ENCODE results near the gene NAV1.

NAV1 gene

DNA sequence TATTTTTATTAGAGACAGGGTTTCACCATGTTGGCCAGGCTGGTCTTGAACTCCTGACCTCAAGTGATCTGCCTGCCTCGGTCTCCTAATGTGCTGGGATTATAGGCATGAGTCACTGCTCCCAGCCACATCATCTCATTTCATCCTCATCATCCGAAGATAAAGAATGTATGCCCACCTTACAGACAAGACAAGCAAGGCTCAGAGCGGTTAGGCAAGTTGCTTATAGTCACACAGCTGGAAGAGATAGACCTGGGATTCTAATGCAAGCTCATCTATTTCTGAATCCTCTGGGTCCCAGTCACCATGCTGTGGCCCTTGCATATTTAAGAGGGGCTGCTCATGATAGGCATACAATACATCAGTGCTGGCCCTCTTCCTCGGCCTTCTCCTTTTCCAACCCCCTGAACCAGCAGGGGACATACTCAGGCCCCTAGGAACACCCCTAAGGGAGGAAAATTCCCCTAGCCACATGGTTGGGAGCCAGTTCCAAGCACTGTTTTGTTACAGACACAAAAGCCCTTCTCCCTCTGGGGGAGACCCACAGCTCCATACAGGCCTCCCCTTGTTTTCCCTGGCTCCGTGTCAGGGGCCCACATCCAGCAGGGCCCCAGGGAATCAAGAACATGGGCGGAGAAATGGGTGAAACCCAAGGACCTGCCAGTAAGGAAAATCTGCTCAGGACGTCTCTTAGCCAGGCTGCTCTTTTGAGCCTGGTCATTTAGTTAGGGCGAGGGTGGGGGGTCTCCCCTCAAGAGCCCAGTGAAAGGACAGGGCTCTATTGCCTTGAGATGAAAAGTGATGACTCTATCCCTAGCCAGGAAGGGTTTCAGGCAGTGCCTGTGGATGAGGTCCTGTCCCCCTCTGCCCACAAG, 38.9 kb upstream of the NAV1 start:
- Mint-ChIP-seq H3K9me3 (ENCODE audit: low read depth) (no peaks in the 10 kb centered on the region), H3K4me3 (no peak overlapping the region), H3K36me3 (no peaks in the 10 kb centered on the region)

DNA sequence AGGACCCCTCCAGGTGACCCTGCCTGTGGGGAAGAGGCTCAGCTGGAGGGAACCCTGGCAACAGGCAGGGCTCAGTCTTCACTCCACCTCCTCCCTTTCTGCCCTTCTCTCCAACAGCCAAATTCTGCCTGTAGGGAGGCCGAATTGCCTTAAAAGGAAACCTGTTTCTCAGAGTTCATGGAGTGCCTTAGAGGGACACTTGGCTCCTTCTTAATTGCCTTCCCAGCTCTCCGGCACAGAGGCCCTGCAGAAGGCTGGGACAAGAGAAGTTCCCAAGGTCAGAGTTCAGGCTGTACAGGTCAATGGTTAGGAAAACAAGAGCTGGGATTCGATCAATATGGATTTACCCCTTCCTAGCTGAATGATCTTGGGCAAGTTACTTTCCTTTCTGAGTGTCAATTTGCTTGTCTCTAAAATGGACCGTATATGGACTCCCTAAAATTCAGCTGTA, 38.2 kb upstream of the NAV1 start:
- no peak overlapping the region for H3K4me3 Mint-ChIP-seq
- no peaks in the 10 kb centered on the region for H3K36me3 Mint-ChIP-seq
- H3K27me3 Mint-ChIP-seq: no peaks in the 10 kb centered on the region
- H3K27ac Mint-ChIP-seq: no peak overlapping the region
- no peaks in the 10 kb centered on the region for H3K9me3 Mint-ChIP-seq (ENCODE audit: low read depth)
- peaks cover 24% of the 10 kb centered on the region for H3K4me1 Mint-ChIP-seq (ENCODE audit: low read depth)

More for the DNA sequence above, 38.9 kb upstream of the NAV1 start:
- H3K27ac Mint-ChIP-seq: no peak overlapping the region
- no peaks in the 10 kb centered on the region for H3K27me3 Mint-ChIP-seq
- H3K4me1 Mint-ChIP-seq (ENCODE audit: low read depth): peaks cover 17% of the 10 kb centered on the region

DNA sequence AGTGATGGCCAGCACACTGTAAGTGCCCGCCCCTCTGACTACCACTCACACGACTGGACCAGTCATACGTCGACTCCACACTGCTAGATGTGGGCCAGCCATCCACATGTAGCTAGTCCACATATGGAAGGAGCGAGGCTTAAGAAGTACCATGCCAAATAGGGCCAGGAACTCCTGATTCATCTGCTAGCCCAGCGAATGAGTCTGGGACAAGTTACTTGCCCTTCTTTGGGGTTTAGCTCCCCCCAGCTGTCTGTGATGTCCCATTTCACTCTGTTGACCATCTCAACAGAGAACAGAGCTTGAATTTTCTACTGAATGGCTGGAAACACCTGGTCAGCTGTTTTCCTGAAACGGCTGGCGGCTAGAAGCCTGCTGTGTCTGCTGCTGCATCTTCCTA, 37.8 kb upstream of the NAV1 start:
- H3K9me3 Mint-ChIP-seq (ENCODE audit: low read depth): no peaks in the 10 kb centered on the region
- no peaks in the 10 kb centered on the region for H3K36me3 Mint-ChIP-seq
- peaks cover 28% of the 10 kb centered on the region for H3K4me1 Mint-ChIP-seq (ENCODE audit: low read depth)
- H3K4me3 Mint-ChIP-seq: no peak overlapping the region
- H3K27me3 Mint-ChIP-seq: no peaks in the 10 kb centered on the region
- H3K27ac Mint-ChIP-seq: no peak overlapping the region

DNA sequence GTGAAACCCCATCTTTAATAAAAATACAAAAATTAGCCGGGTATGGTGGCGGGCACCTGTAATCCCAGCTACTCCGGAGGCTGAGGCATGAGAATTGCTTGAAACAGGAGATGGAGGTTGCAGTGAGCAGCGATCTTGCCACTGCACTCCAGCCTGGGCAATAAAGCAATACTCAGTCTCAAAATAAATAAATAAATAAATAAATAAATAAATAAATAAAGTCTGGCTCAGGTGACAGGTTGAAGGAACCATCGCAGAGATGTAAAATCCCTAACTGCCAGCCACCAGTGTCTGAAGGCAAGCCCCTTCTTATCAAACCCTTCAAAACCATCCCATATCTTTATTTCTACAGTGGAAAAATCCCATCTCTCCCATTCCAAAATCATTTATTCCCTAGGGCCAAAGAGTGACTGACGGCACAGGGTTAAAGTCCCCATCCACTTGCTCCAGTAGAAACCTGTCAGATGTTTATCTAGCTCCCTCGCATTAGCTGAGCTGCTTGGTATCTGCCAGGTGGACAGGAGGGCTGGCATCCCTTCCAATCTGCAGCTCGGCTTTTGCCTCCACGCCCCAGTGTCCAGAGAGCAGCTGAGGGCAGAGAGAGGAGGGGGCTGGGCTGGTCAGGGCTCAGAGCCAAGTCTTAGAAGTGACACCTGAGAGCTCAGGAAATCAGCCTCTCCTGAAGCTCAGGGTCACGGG, 37.0 kb upstream of the NAV1 start:
- H3K4me1 Mint-ChIP-seq (ENCODE audit: low read depth): peaks cover 33% of the 10 kb centered on the region

DNA sequence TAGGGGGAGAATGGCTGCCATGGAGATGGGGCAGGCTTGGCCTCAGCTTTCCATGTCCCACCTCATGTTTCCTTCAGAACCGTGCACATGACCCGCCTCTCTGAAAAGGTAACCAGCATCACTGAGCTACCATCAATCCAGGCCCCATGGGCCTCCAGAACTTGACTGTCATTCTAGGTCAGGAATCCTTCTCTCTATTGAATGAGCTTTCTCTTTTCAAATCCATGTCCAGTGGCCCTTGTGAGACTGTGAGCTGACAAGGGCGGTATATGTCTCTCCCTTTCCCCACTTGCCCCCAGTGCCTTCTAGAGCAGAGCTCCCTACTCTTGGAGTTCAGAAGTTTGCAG, 36.4 kb upstream of the NAV1 start:
- no peaks in the 10 kb centered on the region for H3K27me3 Mint-ChIP-seq
- H3K36me3 Mint-ChIP-seq: no peaks in the 10 kb centered on the region
- no peak overlapping the region for H3K27ac Mint-ChIP-seq
- no peak overlapping the region for H3K4me3 Mint-ChIP-seq
- no peaks in the 10 kb centered on the region for H3K9me3 Mint-ChIP-seq (ENCODE audit: low read depth)
- peaks cover 35% of the 10 kb centered on the region for H3K4me1 Mint-ChIP-seq (ENCODE audit: low read depth)

More for the DNA sequence above, 37.0 kb upstream of the NAV1 start:
- no peak overlapping the region for H3K27ac Mint-ChIP-seq
- no peaks in the 10 kb centered on the region for H3K9me3 Mint-ChIP-seq (ENCODE audit: low read depth)
- H3K4me3 Mint-ChIP-seq: no peak overlapping the region
- no peaks in the 10 kb centered on the region for H3K36me3 Mint-ChIP-seq
- H3K27me3 Mint-ChIP-seq: no peaks in the 10 kb centered on the region

DNA sequence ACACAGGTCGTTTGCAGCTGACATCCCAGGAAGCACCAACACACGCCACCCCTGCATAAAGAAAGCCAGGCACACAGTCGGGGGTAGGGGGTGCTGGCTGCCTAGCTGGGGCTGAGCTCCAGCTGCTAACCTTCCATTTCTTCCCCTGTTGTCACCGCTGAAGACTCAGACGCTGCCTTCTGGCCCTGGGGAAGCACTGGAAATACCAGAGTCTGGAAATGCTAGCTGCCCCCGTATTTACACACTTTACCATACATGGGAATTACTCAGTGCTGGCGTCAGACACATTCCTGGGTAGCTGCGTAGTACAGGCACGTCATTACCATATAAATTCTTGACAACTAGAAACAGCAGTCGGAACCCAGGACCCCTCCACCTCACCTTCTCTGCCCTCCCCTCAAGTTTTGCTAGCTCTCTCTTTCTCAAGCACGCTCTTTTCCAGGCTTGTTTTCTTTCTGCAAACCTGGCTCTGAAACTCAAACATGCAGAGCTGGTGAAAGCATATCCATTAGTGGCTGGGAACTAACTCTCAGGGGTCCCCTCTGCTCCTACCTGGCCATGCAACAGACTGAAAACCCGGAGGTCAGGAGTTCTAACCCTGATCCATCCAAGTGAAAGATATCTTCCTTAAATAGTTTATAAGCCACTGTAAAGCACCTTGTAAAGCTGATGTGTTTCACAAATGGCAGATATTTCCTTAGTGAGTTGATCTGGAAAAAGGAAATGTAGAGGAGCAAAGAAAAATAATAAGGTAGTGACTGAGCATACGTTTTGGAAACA, 35.3 kb upstream of the NAV1 start:
- Mint-ChIP-seq H3K27ac (no peak overlapping the region), H3K4me3 (no peak overlapping the region), H3K9me3 (ENCODE audit: low read depth) (no peaks in the 10 kb centered on the region), H3K36me3 (no peaks in the 10 kb centered on the region), H3K4me1 (ENCODE audit: low read depth) (peaks cover 42% of the 10 kb centered on the region), H3K27me3 (no peaks in the 10 kb centered on the region)

DNA sequence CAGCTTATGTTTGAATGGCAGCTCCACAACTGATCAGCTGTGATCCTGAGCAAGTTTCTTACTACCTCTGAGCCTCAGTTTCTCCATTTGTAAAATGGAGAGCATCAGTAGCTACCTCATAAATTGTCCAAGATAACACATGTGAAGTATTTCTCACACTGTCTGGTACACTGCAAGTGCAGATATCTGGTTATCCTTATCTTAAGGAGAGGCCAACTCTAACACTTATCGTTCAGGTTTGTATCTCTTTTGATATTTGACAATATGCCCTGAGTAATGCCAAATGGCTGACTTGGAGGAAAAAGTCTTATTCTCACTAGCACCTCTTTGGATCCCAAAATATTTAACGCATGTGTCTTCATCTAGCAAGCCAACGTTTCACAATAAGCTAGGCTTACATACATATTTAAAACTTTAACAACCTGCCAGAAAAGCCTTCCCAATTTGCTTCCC, 34.7 kb upstream of the NAV1 start:
- no peak overlapping the region for H3K4me3 Mint-ChIP-seq
- H3K36me3 Mint-ChIP-seq: no peaks in the 10 kb centered on the region
- H3K4me1 Mint-ChIP-seq (ENCODE audit: low read depth): peaks cover 46% of the 10 kb centered on the region
- H3K27me3 Mint-ChIP-seq: no peaks in the 10 kb centered on the region
- no peak overlapping the region for H3K27ac Mint-ChIP-seq
- H3K9me3 Mint-ChIP-seq (ENCODE audit: low read depth): no peaks in the 10 kb centered on the region

DNA sequence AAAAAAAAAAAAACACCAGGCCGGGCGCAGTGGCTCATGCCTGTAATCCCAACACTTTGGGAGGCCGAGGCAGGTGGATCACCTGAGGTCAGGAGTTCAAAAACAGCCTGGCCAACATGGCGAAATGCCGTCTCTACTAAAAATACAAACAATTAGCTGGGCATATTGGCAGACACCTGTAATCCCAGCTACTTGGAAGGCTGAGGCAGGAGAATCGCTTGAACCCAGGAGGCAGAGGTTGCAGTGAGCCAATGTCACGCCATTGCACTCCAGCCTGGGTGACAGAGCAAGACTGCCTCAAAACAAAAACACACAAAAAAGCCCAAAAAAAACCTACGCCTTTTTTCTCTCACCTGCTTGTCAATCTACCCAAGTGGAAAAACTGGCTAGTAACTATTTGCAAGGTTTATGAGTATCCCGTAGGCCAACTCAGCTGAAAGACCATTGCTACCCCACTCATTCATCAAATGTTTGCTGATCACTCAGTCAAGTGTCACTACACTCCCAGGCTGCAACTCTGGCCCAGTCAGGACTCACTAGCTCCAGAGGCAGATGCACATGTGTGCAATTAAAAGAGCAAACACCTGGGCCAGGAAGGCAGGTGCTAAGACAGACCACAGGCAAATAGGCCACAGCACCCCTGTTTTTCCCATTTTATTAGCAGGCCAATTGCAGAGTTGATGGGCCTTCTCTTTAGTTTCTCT, 34.0 kb upstream of the NAV1 start:
- H3K4me1 Mint-ChIP-seq (ENCODE audit: low read depth): peaks cover 49% of the 10 kb centered on the region

DNA sequence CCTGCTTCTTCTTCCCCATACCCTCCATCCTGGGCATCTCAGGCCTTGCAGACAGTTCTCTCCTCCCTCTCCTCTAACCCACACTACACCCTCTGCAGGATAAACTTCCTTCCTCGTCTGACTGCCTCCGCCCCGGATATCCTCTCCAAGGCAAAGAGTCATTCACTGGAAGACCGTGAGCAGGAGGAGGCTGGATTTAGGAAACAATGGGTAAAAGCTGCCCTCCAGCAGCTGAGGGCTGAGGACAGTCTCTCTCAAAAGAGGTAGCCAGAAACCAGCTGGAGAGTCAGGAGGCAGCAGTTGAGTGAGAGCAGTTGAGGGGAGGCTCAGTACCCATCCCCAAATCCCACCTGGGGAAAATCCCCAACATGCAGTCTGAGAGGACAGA, 33.4 kb upstream of the NAV1 start:
- Mint-ChIP-seq H3K27ac (no peak overlapping the region), H3K4me1 (ENCODE audit: low read depth) (peaks cover 49% of the 10 kb centered on the region), H3K36me3 (no peaks in the 10 kb centered on the region), H3K27me3 (no peaks in the 10 kb centered on the region), H3K4me3 (peak overlapping the region; percentile 93), H3K9me3 (ENCODE audit: low read depth) (no peaks in the 10 kb centered on the region)

More for the DNA sequence above, 34.0 kb upstream of the NAV1 start:
- no peak overlapping the region for H3K27ac Mint-ChIP-seq
- peak overlapping the region; percentile 93 for H3K4me3 Mint-ChIP-seq
- H3K27me3 Mint-ChIP-seq: no peaks in the 10 kb centered on the region
- H3K36me3 Mint-ChIP-seq: no peaks in the 10 kb centered on the region
- H3K9me3 Mint-ChIP-seq (ENCODE audit: low read depth): no peaks in the 10 kb centered on the region

DNA sequence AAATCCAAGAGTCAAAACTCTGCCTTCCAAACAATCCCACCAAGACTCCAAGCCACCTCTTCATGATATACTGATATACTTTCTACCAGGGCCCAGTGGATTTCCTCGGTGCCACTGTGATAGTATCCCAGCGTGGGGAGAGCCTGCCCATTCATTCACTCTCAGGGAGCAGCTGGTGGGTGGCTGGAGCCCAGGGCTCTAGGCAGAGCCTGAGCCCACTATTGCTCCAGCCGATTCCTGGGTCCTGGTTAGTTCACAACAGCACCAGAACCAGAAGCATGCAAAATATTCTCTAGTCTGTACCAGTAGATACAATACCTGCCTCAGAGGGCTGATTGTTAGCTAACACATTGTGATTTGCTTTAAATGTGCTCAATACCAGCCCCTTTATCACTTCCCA, 32.8 kb upstream of the NAV1 start:
- H3K4me3 Mint-ChIP-seq: peak overlapping the region; percentile 93
- H3K4me1 Mint-ChIP-seq (ENCODE audit: low read depth): peaks cover 49% of the 10 kb centered on the region

DNA sequence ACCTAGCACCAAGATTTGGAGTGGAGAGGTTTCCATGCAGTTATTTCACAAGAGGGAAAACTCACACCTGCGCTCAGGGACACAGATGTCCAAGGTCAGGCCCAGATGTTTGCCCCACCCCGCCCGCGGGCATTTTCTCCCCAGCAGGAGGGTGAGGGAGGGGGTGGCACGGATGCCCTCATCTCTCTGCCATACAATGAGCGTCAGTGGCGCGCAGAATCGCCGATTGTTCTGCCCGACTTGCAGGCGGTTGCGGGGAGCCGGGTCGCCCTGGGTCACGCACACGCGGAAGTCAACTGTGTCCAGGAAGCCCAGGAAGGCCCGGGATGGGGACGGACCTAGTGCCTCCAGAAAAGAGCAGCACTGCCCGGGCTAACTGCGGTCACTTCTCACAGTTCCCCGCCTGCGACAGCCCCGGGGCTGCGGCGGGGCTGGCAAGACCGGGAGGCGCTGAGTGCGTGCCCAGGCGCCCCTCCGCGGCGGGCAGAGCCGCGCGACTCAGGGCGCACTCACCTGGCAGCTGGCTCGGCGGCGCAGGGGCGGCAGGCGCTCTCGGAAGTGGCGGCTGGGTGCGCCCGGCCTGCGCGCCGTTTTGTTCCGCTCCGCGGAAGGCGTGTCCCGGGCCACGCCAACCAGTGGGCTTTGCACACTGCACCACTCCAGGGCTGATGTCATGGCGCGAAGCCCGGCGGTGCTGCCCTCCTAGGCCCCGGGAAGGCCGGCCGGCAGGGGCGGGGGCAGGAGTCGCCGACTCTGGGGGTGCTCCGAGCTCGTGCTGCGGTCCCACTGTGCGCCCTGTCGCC, 32.2 kb upstream of the NAV1 start, which contains the start of gene CSRP1:
TSS of gene CSRP1 (minus strand) at position 567 of the 803 bp plus-strand sequence. CDS start 10,820 bp downstream, outside the sequence.
- Mint-ChIP-seq H3K4me1 (ENCODE audit: low read depth) (peaks cover 49% of the 10 kb centered on the region), H3K9me3 (ENCODE audit: low read depth) (no peaks in the 10 kb centered on the region), H3K27ac (peak within 1 kb of the TSS; percentile 91), H3K4me3 (peak within 1 kb of the TSS; percentile 93), H3K27me3 (no peaks in the 10 kb centered on the region), H3K36me3 (no peaks in the 10 kb centered on the region)

More for the DNA sequence above, 32.8 kb upstream of the NAV1 start:
- Mint-ChIP-seq H3K27ac (peak overlapping the region; percentile 82), H3K36me3 (no peaks in the 10 kb centered on the region), H3K27me3 (no peaks in the 10 kb centered on the region), H3K9me3 (ENCODE audit: low read depth) (no peaks in the 10 kb centered on the region)

DNA sequence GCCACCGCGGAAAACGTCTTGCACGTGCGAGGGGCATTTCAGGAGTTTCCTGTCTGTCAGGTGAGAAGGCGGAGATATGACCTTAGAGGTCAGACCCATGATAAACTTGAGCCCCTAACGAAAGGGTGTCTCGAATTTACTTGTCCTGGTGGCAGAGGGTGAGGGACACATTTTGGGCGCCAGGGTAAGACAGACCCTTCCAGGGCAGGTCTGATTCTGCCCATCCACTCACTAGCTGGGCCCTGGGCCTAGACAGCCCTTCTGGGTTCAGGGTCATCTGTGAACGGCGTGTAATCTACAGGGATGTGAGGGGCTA, 31.6 kb upstream of the NAV1 start:
- Mint-ChIP-seq H3K4me3 (peak overlapping the region; percentile 88), H3K27ac (peak overlapping the region; percentile 91), H3K27me3 (no peaks in the 10 kb centered on the region), H3K36me3 (no peaks in the 10 kb centered on the region), H3K4me1 (ENCODE audit: low read depth) (peaks cover 48% of the 10 kb centered on the region), H3K9me3 (ENCODE audit: low read depth) (no peaks in the 10 kb centered on the region)

DNA sequence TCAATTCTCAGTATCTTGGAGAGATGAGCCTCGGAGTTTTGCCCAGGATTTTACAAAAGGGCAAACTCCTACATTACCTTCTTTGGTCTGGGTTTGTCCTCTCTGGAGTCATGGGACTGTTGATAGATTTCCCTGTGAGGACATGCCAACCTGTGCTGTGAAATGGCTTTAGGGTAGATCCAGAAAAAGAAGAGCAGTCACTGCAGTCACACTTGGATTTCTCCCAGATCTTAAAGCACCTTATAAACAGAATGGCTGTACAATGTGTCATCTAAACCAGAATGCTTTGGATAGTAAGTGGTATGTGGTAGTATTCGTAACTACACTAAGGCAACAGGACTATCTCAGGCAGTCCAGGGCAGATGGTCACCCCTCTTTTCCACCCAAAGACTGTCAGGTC, 30.1 kb upstream of the NAV1 start:
- no peaks in the 10 kb centered on the region for H3K36me3 Mint-ChIP-seq
- H3K27ac Mint-ChIP-seq: peak overlapping the region; percentile 16
- no peaks in the 10 kb centered on the region for H3K9me3 Mint-ChIP-seq (ENCODE audit: low read depth)
- H3K4me1 Mint-ChIP-seq (ENCODE audit: low read depth): peaks cover 39% of the 10 kb centered on the region
- no peak overlapping the region for H3K4me3 Mint-ChIP-seq
- H3K27me3 Mint-ChIP-seq: no peaks in the 10 kb centered on the region

Measured in activated naive CD8-positive, alpha-beta T cell (primary cell).